Measurements from ENCODE around the gene SLC4A1. TPM values are rescaled to one million over a fixed set of nuclear protein-coding genes. Genes with fewer than 3 reads are reported as not detected.
A peak's percentile ranks its signal among the peaks of the same experiment; 100 is the strongest.

SLC4A1 gene
- total RNA-seq, 1 experiment from 2014 or later = 0.22 TPM

DNA sequence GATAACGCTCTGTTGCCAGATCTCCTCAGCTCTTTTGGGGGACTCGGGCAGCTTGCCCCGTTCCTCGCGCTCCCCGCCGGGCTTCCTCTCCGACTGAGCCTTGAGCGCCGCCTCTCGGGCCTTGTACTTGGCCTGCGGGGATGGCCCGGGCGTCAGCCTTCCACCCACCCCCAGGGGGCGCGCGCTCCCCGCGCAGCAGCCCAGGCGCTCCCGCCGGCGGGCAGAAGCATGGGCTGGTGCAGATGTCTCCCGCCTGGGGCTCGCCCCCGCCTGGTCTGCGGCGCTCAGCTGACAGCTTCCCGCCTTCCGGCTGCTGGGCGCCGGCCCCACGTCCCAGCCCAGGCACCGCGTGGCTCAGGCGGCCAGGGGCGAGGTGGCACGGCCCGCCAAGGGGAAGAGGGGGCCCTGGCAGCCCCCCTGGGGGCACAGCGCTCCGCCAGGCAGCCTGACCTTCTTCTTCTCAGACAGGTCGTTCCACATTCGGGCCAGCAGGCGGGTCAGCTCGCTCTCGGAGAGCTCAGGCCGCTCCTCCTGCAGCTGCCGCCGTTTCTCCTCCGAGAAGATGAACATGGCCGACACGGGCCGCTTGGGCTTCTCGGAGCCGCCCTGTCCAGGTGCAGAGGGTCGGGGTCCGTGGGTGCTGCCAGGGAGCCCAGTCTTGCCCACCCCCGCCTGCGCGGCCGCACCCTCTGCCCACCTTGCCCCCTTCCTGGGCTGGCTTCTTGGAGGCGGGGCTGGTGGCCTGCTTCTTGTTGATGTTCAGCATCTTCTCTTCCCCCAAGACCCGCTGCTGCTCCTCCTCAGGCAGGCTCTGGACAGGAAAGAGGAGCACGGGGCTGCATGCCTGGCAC, 57.4 kb downstream of the SLC4A1 start (continued):
- TF ChIP-seq, protein P1, sequence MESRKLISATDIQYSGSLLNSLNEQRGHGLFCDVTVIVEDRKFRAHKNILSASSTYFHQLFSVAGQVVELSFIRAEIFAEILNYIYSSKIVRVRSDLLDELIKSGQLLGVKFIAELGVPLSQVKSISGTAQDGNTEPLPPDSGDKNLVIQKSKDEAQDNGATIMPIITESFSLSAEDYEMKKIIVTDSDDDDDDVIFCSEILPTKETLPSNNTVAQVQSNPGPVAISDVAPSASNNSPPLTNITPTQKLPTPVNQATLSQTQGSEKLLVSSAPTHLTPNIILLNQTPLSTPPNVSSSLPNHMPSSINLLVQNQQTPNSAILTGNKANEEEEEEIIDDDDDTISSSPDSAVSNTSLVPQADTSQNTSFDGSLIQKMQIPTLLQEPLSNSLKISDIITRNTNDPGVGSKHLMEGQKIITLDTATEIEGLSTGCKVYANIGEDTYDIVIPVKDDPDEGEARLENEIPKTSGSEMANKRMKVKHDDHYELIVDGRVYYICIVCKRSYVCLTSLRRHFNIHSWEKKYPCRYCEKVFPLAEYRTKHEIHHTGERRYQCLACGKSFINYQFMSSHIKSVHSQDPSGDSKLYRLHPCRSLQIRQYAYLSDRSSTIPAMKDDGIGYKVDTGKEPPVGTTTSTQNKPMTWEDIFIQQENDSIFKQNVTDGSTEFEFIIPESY (IDR thresholded peaks at IDR 0.05; ENCODE audit: extremely low read depth, insufficient replicate concordance, low read length) = peak; percentile 35
- no peak for TF ChIP-seq POLR2A (IDR thresholded peaks at IDR 0.05; ENCODE audit: borderline replicate concordance, extremely low read depth, insufficient read depth, insufficient read length)

DNA sequence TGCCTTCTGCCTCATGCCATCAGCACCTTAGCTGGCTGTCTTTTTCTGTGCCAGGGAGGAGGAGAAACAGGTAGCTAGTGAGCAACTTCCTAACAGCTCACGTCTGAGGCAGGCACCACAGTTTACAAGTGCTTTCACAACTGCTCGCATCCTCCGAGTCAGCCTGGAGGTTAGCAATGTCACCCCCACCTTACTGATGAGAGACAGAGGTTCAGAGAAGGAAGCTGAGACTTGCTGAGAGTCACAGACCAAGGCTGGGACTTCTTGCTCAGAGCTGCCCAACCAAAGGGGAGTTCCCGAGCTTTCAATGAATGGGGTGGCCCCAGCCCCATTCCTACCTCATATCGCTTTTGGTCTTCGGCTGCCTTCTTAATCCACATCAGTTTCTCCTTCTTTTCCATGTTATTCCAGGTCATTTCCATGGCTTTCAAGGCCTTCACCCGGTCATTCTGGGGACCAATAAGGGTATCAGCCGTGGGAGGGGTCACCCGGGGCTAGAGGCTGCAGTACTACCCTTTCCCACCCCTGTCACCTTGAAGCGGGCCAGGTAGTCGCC, 58.1 kb downstream of the SLC4A1 start:
- TSS peak; percentile 22 for BruUV-seq (replicated peaks)
- RAD21 ChIA-PET (ENCODE audit: low non-redundant PET in 1 of 2, low total read pairs in 2 of 2, uncharacterized antibody in 2 of 2, unreplicated experiment in 2 of 2) = interaction anchor here in 1 of 2 experiments (1.2 kb wide), 1 partner anchor 117 kb away, joined by 4 read pairs; no protein-coding TSS in a partner anchor
- POLR2A ChIA-PET = interaction anchor here (0.9 to 1.7 kb wide), 2 partner anchors 115 to 136 kb away, joined by 3 to 5 read pairs; partner anchors contain the start of genes GRN and SLC25A39
- Histone ChIP-seq H3K9me2 (ENCODE audit: insufficient read depth) (no peaks in the 10 kb centered on the region), H4K20me1 (ENCODE audit: insufficient read depth) (no peaks in the 10 kb centered on the region), H3K27ac (ENCODE audit: low read depth, low read length) (peak overlapping the region; percentile 42), H3K4me3 (replicated peaks in 1 of 2; ENCODE audit: low read depth in 1 of 2, low read length in 2 of 2) (0 out of 4 replicates have a peak overlapping the region, but pooled peaks of 1 of the 2 experiments have one; percentile 2), H3K4me2 (ENCODE audit: low read length) (peak overlapping the region; percentile 70), H3K36me3 (ENCODE audit: control insufficient read depth in 1 of 2, insufficient read depth in 2 of 2, low read length in 2 of 2) (peaks cover 13 to 44% of the 10 kb centered on the region in 2 experiments; a peak in 3 of 4 replicates), H2AFZ (ENCODE audit: low read depth, low read length, poor library complexity, severe bottlenecking) (no peak overlapping the region), H3K9me3 (ENCODE audit: control insufficient read depth in 1 of 2, insufficient read depth in 1 of 2, low read depth in 1 of 2, low read length in 2 of 2) (no peaks in the 10 kb centered on the region), H3K79me2 (ENCODE audit: insufficient read depth, low read length) (peaks cover 11% of the 10 kb centered on the region; the same call in 1 of the 2 replicates), H3K4me1 (ENCODE audit: control insufficient read depth in 1 of 2, insufficient read depth in 2 of 2, low read length in 2 of 2) (peaks cover 24 to 56% of the 10 kb centered on the region in 2 experiments), H3K27me3 (ENCODE audit: insufficient read depth, low read length) (no peaks in the 10 kb centered on the region), H3K9ac (ENCODE audit: low read length) (peak overlapping the region; percentile 39)
- TF ChIP-seq CEBPB (IDR thresholded peaks at IDR 0.05; ENCODE audit: low read depth) (no peak), YY1 (IDR thresholded peaks at IDR 0.05; ENCODE audit: extremely low read depth, insufficient replicate concordance, low read depth, low read length) (no peak)
- intact Hi-C loops (cut with micrococcal nuclease) = loop anchor here (2.0 to 10.0 kb wide), 2 partner anchors 117 to 315 kb away; no protein-coding TSS in a partner anchor
- ATAC-seq (no peak; the same call in 1 of the 2 replicates), DNase-seq (ENCODE audit: low read depth, low spot score) (no peak)
- CTCF ChIA-PET = interaction anchor here (0.9 to 3.0 kb wide), 17 partner anchors 8 to 314 kb away, joined by 3 to 19 read pairs (median 7); partner anchors contain the start of genes FAM171A2, GRN, SLC25A39 and TMUB2
